Measurements from ENCODE around the gene FNBP1. TPM values are rescaled to one million over a fixed set of nuclear protein-coding genes. Genes with fewer than 3 reads are reported as not detected.

Gene FNBP1
- total and polyA plus RNA-seq, 4 donors, result 21.9 to 92.9 (median 63.8) TPM

DNA sequence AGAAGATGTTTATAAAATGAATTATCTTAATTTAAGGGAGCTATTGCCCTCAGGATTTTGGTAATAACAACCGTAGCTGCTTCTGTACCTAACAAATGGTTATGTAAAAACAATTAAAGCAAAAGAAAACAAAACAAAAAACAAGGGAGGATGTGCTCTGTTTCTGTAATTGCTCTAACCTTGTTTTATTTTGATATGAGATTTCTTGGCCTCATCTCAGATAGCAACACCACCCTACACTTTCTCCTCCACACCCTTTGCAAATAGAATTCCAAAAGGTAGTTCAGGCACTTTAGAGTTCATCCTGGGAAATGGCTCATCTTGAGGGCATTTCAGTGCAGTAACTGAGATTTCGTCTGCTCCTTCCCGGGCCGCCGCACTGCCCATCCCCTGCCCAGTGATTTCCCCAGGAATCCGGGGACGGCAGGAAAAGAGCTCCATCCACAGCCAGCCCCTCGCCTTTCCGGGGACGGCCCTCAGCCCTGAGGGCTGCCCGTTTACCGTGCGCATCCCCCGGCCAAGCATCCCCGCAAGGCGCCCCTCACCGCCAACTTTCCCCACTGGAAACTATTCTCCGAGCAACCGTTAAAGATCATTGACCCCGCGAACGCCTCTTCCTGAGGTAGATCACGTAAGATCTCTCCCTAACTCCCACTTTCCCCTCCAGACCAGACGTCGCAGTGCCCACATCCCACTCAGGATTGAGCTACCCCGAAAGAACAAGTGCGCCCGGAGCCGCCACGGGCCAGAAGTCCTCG, 1.2 kb downstream of the FNBP1 start:
- H3K27ac ChIP-seq (ENCODE audit: low read depth in 1 of 2, low read length in 2 of 2), result peak overlapping the region; percentile 46 to 79
- no peaks in the 10 kb centered on the region for H3K4me1 ChIP-seq (ENCODE audit: control insufficient read depth in 1 of 2, insufficient read depth in 2 of 2, low read length in 2 of 2)
- H3K4me3 ChIP-seq (ENCODE audit: low read length in 2 of 2), result peak overlapping the region; percentile 90 to 96
- no peaks in the 10 kb centered on the region for H3K27me3 ChIP-seq (ENCODE audit: control insufficient read depth in 1 of 2, insufficient read depth in 2 of 2, low read length in 1 of 2)
- DNase-seq, result peak; percentile 59 to 80
- intact Hi-C loops (cut with DNase I), result loop anchor here (5.0 kb wide), 2 partner anchors 75 to 155 kb away; no protein-coding TSS in a partner anchor
- ATAC-seq (ENCODE audit: low FRiP score), result no peak
- H3K9me3 ChIP-seq (ENCODE audit: control insufficient read depth, low read length), result no peaks in the 10 kb centered on the region
- H3K36me3 ChIP-seq (ENCODE audit: control insufficient read depth in 1 of 2, insufficient read depth in 2 of 2, low read length in 1 of 2), result no peaks in the 10 kb centered on the region
- 1 to 2% methylated on average over 31 of the region's 31 CpGs for WGBS, 2 donors

DNA sequence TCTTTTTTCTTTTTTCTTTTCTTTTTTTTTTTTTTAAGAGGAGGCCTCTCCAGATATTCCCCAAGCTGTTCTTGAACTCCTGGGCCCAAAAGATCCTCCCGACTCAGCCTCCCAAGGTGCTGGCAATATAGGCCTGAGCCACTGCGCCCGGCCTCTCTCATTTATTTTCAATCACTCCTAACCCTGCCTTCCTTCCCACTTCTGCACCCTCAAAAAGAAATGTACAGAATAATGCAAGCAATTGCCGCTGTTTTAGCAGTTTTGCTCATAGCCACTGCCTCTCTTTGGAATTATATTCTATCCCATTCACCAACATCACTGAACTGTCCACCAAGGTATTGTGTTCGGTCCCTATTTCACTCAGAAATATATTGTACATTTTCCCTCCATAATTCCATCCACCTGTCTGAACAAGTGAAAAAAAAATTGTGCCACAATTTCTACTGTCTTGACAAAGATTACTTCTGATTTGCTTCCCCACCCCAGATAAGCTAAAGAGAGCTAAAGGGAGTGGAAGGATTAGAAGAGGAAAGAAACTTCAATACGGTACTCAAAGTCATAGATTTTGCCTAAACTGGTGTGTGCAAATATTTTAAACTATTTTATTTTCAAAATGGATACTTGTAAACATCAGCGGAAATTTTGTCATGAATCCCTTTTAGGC, 1.9 kb downstream of the FNBP1 start:
- 83 to 85% methylated on average over 7 of the region's 7 CpGs for WGBS, 2 donors
- DNase-seq (no peak), ATAC-seq (ENCODE audit: low FRiP score) (no peak)
- Histone ChIP-seq H3K4me1 (ENCODE audit: control insufficient read depth in 1 of 2, insufficient read depth in 2 of 2, low read length in 2 of 2) (no peaks in the 10 kb centered on the region), H3K27me3 (ENCODE audit: control insufficient read depth in 1 of 2, insufficient read depth in 2 of 2, low read length in 1 of 2) (no peaks in the 10 kb centered on the region), H3K9me3 (ENCODE audit: control insufficient read depth, low read length) (no peaks in the 10 kb centered on the region), H3K27ac (ENCODE audit: low read depth in 1 of 2, low read length in 2 of 2) (no peak overlapping the region), H3K36me3 (ENCODE audit: control insufficient read depth in 1 of 2, insufficient read depth in 2 of 2, low read length in 1 of 2) (no peaks in the 10 kb centered on the region), H3K4me3 (ENCODE audit: low read length in 2 of 2) (no peak overlapping the region)
- intact Hi-C loops (cut with DNase I), result loop anchor here (5.0 kb wide), 2 partner anchors 74 to 154 kb away; no protein-coding TSS in a partner anchor

DNA sequence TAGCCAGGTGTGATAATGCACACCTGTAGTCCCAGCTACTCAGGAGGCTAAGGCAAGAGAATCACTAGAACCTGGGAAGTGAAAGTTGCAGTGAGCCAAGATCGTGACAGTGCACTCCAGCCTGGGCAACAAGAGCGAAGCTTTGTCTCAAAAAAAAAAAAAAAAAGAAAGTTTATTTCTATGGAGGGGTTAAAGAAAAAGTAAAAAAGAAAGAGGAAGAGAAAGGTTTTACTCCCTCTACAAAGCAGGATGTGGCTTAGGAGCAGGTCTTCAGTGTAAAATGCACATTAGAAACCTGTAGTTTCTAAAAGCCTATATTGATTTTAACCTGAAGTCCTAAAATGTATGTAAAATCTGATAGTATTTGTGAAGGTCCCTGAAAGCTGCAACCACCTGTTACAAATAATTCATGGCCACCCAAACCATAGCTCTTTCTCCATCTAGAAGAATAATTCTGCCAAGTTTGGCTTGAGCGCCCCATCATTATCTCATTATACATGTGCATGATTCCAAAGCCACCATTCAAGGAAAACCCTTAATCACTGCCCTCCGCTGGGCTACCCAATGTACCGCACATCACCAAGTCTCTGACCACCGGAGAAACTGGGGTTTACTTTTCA, 3.4 kb downstream of the FNBP1 start:
- WGBS, 2 donors, result 90% methylated on average over 6 of the region's 6 CpGs
- H3K9me3 ChIP-seq (ENCODE audit: control insufficient read depth, low read length), result no peaks in the 10 kb centered on the region
- no peaks in the 10 kb centered on the region for H3K27me3 ChIP-seq (ENCODE audit: control insufficient read depth in 1 of 2, insufficient read depth in 2 of 2, low read length in 1 of 2)
- ATAC-seq (ENCODE audit: low FRiP score) (no peak), DNase-seq (no peak)
- H3K4me3 ChIP-seq (ENCODE audit: low read length in 2 of 2), result no peak overlapping the region
- no peaks in the 10 kb centered on the region for H3K36me3 ChIP-seq (ENCODE audit: control insufficient read depth in 1 of 2, insufficient read depth in 2 of 2, low read length in 1 of 2)
- intact Hi-C loops (cut with DNase I), result loop anchor here (5.0 kb wide), 2 partner anchors 72 to 152 kb away; no protein-coding TSS in a partner anchor
- no peaks in the 10 kb centered on the region for H3K4me1 ChIP-seq (ENCODE audit: control insufficient read depth in 1 of 2, insufficient read depth in 2 of 2, low read length in 2 of 2)
- no peak overlapping the region for H3K27ac ChIP-seq (ENCODE audit: low read depth in 1 of 2, low read length in 2 of 2)

DNA sequence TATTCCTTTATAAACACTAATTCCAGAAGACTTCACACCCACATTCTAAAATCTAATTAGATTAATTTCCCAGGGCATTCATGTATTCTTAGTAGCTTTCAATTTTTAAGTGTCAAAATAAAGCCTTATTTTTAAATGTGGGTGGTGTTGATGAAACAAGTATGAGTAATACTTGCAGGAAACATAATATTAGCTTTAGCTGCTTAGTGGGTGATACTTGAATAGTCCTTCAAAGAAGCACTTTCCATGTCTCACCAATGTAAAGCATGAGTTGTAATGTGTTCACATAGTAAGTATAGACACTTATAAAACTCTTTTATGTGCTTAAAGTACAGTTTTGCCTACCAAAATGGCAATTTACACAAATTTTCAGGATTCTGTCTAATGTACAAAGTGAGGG, 6.9 kb downstream of the FNBP1 start:
- H3K36me3 ChIP-seq (ENCODE audit: control insufficient read depth in 1 of 2, insufficient read depth in 2 of 2, low read length in 1 of 2), result no peaks in the 10 kb centered on the region
- no peaks in the 10 kb centered on the region for H3K27me3 ChIP-seq (ENCODE audit: control insufficient read depth in 1 of 2, insufficient read depth in 2 of 2, low read length in 1 of 2)
- intact Hi-C loops (cut with DNase I), result no loop called here
- no peaks in the 10 kb centered on the region for H3K9me3 ChIP-seq (ENCODE audit: control insufficient read depth, low read length)
- DNase-seq (no peak), ATAC-seq (ENCODE audit: low FRiP score) (no peak)
- H3K4me1 ChIP-seq (ENCODE audit: control insufficient read depth in 1 of 2, insufficient read depth in 2 of 2, low read length in 2 of 2), result peaks cover 0 to 4% of the 10 kb centered on the region in 2 donors
- no peak overlapping the region for H3K4me3 ChIP-seq (ENCODE audit: low read length in 2 of 2)
- H3K27ac ChIP-seq (ENCODE audit: low read depth in 1 of 2, low read length in 2 of 2), result no peak overlapping the region

DNA sequence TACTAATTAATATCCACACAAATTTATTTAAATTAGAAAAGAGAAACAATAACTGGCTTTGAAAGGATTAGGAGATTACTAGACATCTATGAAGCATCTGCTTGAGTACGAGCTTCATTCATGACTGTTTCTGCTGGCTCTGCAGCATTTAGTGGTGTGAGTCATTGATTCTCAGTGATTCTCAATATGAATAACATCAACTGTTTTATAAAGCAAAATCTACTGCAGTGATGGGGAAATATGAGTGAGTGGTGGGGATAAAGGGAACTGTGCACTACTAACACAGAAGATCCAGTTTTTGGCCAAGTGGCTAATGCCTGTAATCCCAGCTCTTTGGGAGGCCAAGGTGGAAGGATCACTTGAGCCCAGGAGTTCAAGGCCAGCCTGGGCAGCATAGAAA, 8.4 kb downstream of the FNBP1 start:
- no peaks in the 10 kb centered on the region for H3K36me3 ChIP-seq (ENCODE audit: control insufficient read depth in 1 of 2, insufficient read depth in 2 of 2, low read length in 1 of 2)
- H3K4me3 ChIP-seq (ENCODE audit: low read length in 2 of 2), result no peak overlapping the region
- intact Hi-C loops (cut with DNase I), result no loop called here
- 29 to 41% methylated on average over 1 of the region's 1 CpG for WGBS, 2 donors
- H3K4me1 ChIP-seq (ENCODE audit: control insufficient read depth in 1 of 2, insufficient read depth in 2 of 2, low read length in 2 of 2), result peaks cover 0 to 4% of the 10 kb centered on the region in 2 donors
- no peaks in the 10 kb centered on the region for H3K27me3 ChIP-seq (ENCODE audit: control insufficient read depth in 1 of 2, insufficient read depth in 2 of 2, low read length in 1 of 2)
- ATAC-seq (ENCODE audit: low FRiP score) (peak; percentile 36), DNase-seq (no peak)
- no peaks in the 10 kb centered on the region for H3K9me3 ChIP-seq (ENCODE audit: control insufficient read depth, low read length)
- no peak overlapping the region for H3K27ac ChIP-seq (ENCODE audit: low read depth in 1 of 2, low read length in 2 of 2)

DNA sequence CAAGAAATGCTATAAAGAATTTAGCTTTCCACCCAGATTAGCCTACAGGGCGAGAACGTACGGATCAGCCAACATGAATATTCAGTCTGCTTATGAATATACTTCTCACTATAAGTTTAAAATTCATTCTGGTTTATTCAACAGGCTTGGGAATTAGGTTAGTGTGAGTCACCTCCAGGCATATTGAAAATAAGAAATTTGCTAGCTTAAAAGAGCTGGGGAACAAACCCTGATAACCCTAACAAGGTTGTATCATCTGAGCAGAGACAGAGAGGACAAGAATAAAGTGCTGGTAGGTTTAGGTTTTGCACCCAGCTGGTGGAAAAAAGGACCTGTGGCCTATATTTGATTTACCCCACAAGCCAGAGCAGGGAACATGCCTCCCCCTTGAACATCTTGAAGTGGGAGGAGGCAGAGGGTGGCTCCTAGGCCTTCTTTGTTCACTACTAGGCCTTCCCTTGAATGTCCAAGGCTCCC, 12.3 kb downstream of the FNBP1 start:
- no peak for DNase-seq
- Histone ChIP-seq H3K4me1 (ENCODE audit: control insufficient read depth in 1 of 2, insufficient read depth in 2 of 2, low read length in 2 of 2) (peaks cover 0 to 10% of the 10 kb centered on the region in 2 donors), H3K27me3 (ENCODE audit: control insufficient read depth in 1 of 2, insufficient read depth in 2 of 2, low read length in 1 of 2) (no peaks in the 10 kb centered on the region), H3K9me3 (ENCODE audit: control insufficient read depth, low read length) (no peaks in the 10 kb centered on the region), H3K4me3 (ENCODE audit: low read length in 2 of 2) (no peak overlapping the region), H3K36me3 (ENCODE audit: control insufficient read depth in 1 of 2, insufficient read depth in 2 of 2, low read length in 1 of 2) (no peaks in the 10 kb centered on the region), H3K27ac (ENCODE audit: low read depth in 1 of 2, low read length in 2 of 2) (no peak overlapping the region)
- 87 to 89% methylated on average over 3 of the region's 3 CpGs for WGBS, 2 donors
- intact Hi-C loops (cut with DNase I), result no loop called here
- no peak for ATAC-seq (ENCODE audit: low FRiP score)

DNA sequence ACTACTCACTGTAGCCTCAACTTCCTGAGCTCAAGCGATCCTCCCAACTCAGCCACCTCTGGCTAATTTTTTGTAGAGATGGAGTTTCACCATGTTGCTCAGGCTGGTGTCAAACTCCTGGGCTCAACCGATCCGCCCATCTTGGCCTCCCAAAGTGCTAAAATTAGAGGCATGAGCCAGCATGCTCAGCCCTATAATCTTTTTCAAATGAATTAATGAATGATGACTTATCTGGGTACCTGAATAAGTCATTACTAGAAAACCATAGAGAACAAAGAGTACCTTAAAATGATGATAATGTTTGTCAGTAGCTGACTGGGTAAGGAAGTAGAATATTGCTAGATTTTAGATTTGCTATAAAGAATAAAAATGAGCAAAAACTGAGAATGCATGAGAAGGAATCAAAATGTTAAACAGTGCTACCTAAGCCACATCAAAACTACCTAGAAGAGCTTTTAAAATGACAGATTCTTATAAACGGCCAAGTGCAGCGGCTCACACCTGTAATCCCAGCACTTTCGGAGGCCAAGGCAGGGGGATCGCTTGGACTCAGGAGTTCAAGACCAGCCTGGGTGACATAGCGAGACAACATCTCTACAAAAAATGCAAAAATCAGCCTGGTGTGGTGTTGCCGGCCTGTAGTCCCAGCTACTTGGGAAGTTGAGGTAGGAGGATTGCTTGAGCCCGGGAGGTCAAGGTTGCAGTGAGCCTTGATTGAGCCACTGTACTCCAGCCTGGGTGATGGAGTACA, 13.6 kb downstream of the FNBP1 start:
- H3K4me1 ChIP-seq (ENCODE audit: control insufficient read depth in 1 of 2, insufficient read depth in 2 of 2, low read length in 2 of 2), result peaks cover 0 to 10% of the 10 kb centered on the region in 2 donors
- no peak overlapping the region for H3K4me3 ChIP-seq (ENCODE audit: low read length in 2 of 2)
- WGBS, 2 donors, result 73 to 74% methylated on average over 10 of the region's 10 CpGs
- H3K27me3 ChIP-seq (ENCODE audit: control insufficient read depth in 1 of 2, insufficient read depth in 2 of 2, low read length in 1 of 2), result no peaks in the 10 kb centered on the region
- H3K27ac ChIP-seq (ENCODE audit: low read depth in 1 of 2, low read length in 2 of 2), result no peak overlapping the region
- intact Hi-C loops (cut with DNase I), result no loop called here
- ATAC-seq (ENCODE audit: low FRiP score), result no peak
- no peaks in the 10 kb centered on the region for H3K9me3 ChIP-seq (ENCODE audit: control insufficient read depth, low read length)
- no peaks in the 10 kb centered on the region for H3K36me3 ChIP-seq (ENCODE audit: control insufficient read depth in 1 of 2, insufficient read depth in 2 of 2, low read length in 1 of 2)
- DNase-seq, result no peak

DNA sequence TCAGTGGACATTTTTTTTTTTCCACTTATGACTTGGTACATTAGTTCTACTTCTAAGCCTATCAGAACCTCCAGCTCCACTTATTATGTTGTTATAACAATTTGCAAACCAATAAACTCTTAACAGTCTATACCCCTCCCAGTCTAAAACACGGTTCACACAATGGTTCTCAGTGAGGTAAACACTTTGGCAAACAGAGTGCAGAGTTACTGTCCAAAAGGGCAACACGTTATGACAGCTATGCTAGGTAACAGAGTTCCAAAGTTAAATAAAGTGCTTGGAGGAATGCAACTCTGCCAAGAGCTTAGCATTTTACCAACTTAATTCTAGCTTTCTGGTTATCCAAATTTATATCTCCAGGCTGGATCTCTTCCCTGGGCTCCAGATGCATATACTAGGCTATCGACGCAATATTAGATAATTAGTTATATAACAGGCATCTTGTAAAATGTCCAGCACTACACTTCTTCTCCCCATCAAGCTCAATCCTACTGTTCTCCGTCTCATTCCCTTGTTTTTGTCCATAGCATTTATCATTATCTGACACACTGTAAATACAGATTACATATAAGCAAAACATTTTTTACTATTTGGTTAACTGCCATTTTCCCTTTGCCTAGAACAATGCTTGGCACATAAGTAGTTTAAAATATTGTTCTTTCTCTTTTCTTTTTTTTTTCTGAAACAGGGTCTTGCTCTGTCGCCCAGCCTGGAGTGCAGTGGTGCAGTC, 14.3 kb downstream of the FNBP1 start:
- Histone ChIP-seq H3K27ac (ENCODE audit: low read depth in 1 of 2, low read length in 2 of 2) (peak overlapping the region in 1 of 2 donors; percentile 43), H3K27me3 (ENCODE audit: control insufficient read depth in 1 of 2, insufficient read depth in 2 of 2, low read length in 1 of 2) (no peaks in the 10 kb centered on the region), H3K36me3 (ENCODE audit: control insufficient read depth in 1 of 2, insufficient read depth in 2 of 2, low read length in 1 of 2) (no peaks in the 10 kb centered on the region), H3K4me1 (ENCODE audit: control insufficient read depth in 1 of 2, insufficient read depth in 2 of 2, low read length in 2 of 2) (peaks cover 0 to 10% of the 10 kb centered on the region in 2 donors), H3K4me3 (ENCODE audit: low read length in 2 of 2) (no peak overlapping the region), H3K9me3 (ENCODE audit: control insufficient read depth, low read length) (no peaks in the 10 kb centered on the region)
- DNase-seq (no peak), ATAC-seq (ENCODE audit: low FRiP score) (no peak)
- intact Hi-C loops (cut with DNase I), result no loop called here
- WGBS, 2 donors, result 5 to 6% methylated on average over 6 of the region's 6 CpGs

All from aorta (tissue), 5 donors.